Measurements from ENCODE around the gene COPE.

DNA sequence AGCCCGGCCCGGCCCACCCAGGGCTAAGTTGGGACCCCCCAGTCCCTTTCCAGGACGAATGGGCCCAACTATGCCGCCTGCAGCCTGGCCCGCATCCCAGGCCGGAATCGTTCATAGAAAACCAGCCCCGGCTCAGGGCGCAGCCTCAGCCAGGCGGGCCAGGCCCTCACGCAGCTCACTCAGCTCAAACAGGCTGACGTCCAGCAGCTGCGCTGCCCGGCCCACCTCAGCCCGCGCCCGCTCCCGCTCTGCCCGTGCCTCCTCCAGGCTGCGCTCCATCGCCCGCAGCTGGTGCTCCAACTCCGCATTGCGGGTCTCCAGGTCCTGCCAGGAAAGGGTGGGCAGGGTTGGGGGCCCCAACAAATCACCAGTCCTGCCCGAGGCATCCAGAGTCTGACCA, 10.1 kb upstream of the COPE start:
- TF ChIP-seq CTCF (IDR thresholded peaks at IDR 0.05 in 4 of 5, conservative IDR thresholded peaks at IDR 0.05 in 1 of 5), result no peak
- no peak for TF ChIP-seq POLR2A (IDR thresholded peaks at IDR 0.05)

Measured in gastrocnemius medialis (tissue), 4 donors.